ENCODE data around the gene KIF18B. TPM values are rescaled to one million over a fixed set of nuclear protein-coding genes. Genes with fewer than 3 reads are reported as not detected.

KIF18B gene
- total RNA-seq, 1 experiment from 2014 or later: 58.5 TPM

DNA sequence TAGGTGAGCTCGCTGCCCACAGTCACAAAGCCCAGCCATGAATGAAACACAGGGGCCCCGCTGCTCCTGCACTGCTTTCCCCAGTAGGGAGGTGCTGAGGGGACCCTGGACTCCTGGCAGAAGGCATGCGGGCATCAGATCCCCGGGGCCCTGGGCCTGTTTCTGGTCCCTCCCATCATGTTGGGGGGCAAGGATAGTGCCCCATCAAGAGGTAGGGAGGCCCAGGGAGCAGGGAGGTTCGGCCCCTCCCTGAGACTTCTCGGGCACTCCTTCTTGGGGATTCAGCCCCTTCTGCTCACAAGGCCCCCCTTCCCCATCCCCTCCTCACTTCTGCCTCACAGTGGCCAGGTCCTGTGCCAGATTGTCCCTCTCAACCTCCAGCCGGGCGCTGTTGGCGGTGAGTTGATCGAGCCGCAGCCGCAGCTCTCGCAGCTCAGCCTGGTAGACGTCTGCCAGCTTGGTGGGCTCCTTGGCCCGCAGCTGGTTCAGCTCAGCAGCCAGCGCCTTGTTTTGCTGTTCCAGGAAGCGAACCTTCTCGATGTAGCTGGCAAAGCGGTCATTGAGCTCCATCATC lies 32.8 kb downstream of the KIF18B start:
- no TSS peak for BruUV-seq (replicated peaks)
- ChIA-PET POLR2A (ENCODE audit: unreplicated experiment) (interaction anchor here (0.6 kb wide), 1 partner anchor 53 kb away, joined by 4 read pairs; the partner anchor contains the start of gene C1QL1), CTCF (interaction anchor here (0.7 kb wide), 1 partner anchor 236 kb away, joined by 3 read pairs; no protein-coding TSS in a partner anchor)
- no peaks in the 10 kb centered on the region for H4K20me1 ChIP-seq (ENCODE audit: insufficient read depth)
- no peak overlapping the region for H3K4me2 ChIP-seq
- H3K4me1 ChIP-seq (replicated peaks; ENCODE audit: insufficient read depth): peaks cover 11% of the 10 kb centered on the region
- H3F3A ChIP-seq (ENCODE audit: insufficient read depth, low read depth): 0 out of 2 replicates have a peak, but pooled peaks cover under 1% of the 10 kb centered on the region
- no peak for DNase-seq
- no peaks in the 10 kb centered on the region for H3K36me3 ChIP-seq (ENCODE audit: low read depth)
- TF ChIP-seq CTCF (conservative IDR thresholded peaks at IDR 0.05) (no peak), EZH2 (IDR thresholded peaks at IDR 0.05; ENCODE audit: low read depth) (no peak)
- H3K27ac ChIP-seq: no peak overlapping the region
- no peaks in the 10 kb centered on the region for H3K27me3 ChIP-seq (ENCODE audit: insufficient read depth, low read depth)
- H2AFZ ChIP-seq: no peak overlapping the region
- intact Hi-C loops (cut with micrococcal nuclease; ENCODE audit: unreplicated experiment): no loop called here
- no peaks in the 10 kb centered on the region for H3K9me3 ChIP-seq (ENCODE audit: insufficient read depth, low read depth)
- no peak overlapping the region for H3K4me3 ChIP-seq
- H3K9me2 ChIP-seq (ENCODE audit: insufficient read depth): no peaks in the 10 kb centered on the region
- no peaks in the 10 kb centered on the region for H3K79me2 ChIP-seq (ENCODE audit: low read depth)

GRCh38 chr17:44914148-44914547 lies 33.4 kb downstream of the KIF18B start:
- TF ChIP-seq CTCF (conservative IDR thresholded peaks at IDR 0.05) (no peak), EZH2 (IDR thresholded peaks at IDR 0.05; ENCODE audit: low read depth) (no peak)
- H4K20me1 ChIP-seq (ENCODE audit: insufficient read depth): no peaks in the 10 kb centered on the region
- H3K27me3 ChIP-seq (ENCODE audit: insufficient read depth, low read depth): no peaks in the 10 kb centered on the region
- BruUV-seq (replicated peaks): no TSS peak
- CTCF ChIA-PET: interaction anchor here (0.7 kb wide), 1 partner anchor 235 kb away, joined by 3 read pairs; no protein-coding TSS in a partner anchor
- peaks cover 17% of the 10 kb centered on the region for H3K4me1 ChIP-seq (replicated peaks; ENCODE audit: insufficient read depth)
- intact Hi-C loops (cut with micrococcal nuclease; ENCODE audit: unreplicated experiment): no loop called here
- H3K4me2 ChIP-seq: no peak overlapping the region
- H3K36me3 ChIP-seq (ENCODE audit: low read depth): no peaks in the 10 kb centered on the region
- H3K9me2 ChIP-seq (ENCODE audit: insufficient read depth): no peaks in the 10 kb centered on the region
- DNase-seq: peak in 1 of 2 experiments; percentile 17
- no peak overlapping the region for H3K27ac ChIP-seq
- H3K79me2 ChIP-seq (ENCODE audit: low read depth): no peaks in the 10 kb centered on the region
- peaks cover 7% of the 10 kb centered on the region; the same call in 1 of the 2 replicates for H3F3A ChIP-seq (ENCODE audit: insufficient read depth, low read depth)
- H3K9me3 ChIP-seq (ENCODE audit: insufficient read depth, low read depth): no peaks in the 10 kb centered on the region
- no peak overlapping the region for H2AFZ ChIP-seq
- POLR2A ChIA-PET (ENCODE audit: unreplicated experiment): interaction anchor here (0.6 kb wide), 1 partner anchor 54 kb away, joined by 4 read pairs; the partner anchor contains the start of gene C1QL1
- H3K4me3 ChIP-seq: no peak overlapping the region

- intact Hi-C loops (cut with micrococcal nuclease; ENCODE audit: unreplicated experiment): no loop called here
Observed at GRCh38 chr17:44913676-44914075, 33.9 kb downstream of the KIF18B start.

More at GRCh38 chr17:44913676-44914075, 33.9 kb downstream of the KIF18B start:
- no peak for TF ChIP-seq EZH2 (IDR thresholded peaks at IDR 0.05; ENCODE audit: low read depth)
- no peak for TF ChIP-seq CTCF (conservative IDR thresholded peaks at IDR 0.05)
- Histone ChIP-seq H3K4me3 (no peak overlapping the region), H3K27ac (no peak overlapping the region), H3K27me3 (ENCODE audit: insufficient read depth, low read depth) (no peaks in the 10 kb centered on the region), H3K9me2 (ENCODE audit: insufficient read depth) (no peaks in the 10 kb centered on the region), H3K79me2 (ENCODE audit: low read depth) (no peaks in the 10 kb centered on the region), H3K9me3 (ENCODE audit: insufficient read depth, low read depth) (no peaks in the 10 kb centered on the region), H3K4me2 (no peak overlapping the region), H2AFZ (no peak overlapping the region), H3K36me3 (ENCODE audit: low read depth) (no peaks in the 10 kb centered on the region), H4K20me1 (ENCODE audit: insufficient read depth) (no peaks in the 10 kb centered on the region), H3F3A (ENCODE audit: insufficient read depth, low read depth) (peaks cover 8% of the 10 kb centered on the region; the same call in 1 of the 2 replicates), H3K4me1 (replicated peaks; ENCODE audit: insufficient read depth) (peaks cover 17% of the 10 kb centered on the region)
- CTCF ChIA-PET: no interaction called here
- no peak for DNase-seq
- POLR2A ChIA-PET (ENCODE audit: unreplicated experiment): no interaction called here
- no TSS peak for BruUV-seq (replicated peaks)
